ENCODE data around the gene AFAP1.

Gene AFAP1

GRCh38 chr4:7788193-7788592 is 151.5 kb downstream of the AFAP1 start:
- Histone ChIP-seq H3K4me3 (no peak overlapping the region), H3K27ac (no peak overlapping the region)
- peak in 1 of 2 donors; percentile 57 for DNase-seq

GRCh38 chr4:7787681-7788141 is 151.9 kb downstream of the AFAP1 start:
- Histone ChIP-seq H3K4me1 (peaks cover 0 to 14% (median 3%) of the 10 kb centered on the region in 4 donors), H3K27ac (no peak overlapping the region), H3K4me3 (no peak overlapping the region), H3K9me3 (no peaks in the 10 kb centered on the region), H3K36me3 (peaks cover 9 to 19% (median 17%) of the 10 kb centered on the region in 3 donors), H3K27me3 (no peaks in the 10 kb centered on the region)
- peak in 1 of 2 donors; percentile 59 for DNase-seq
- TF ChIP-seq CTCF (IDR thresholded peaks at IDR 0.05): no peak
- intact Hi-C loops (cut with DNase I; ENCODE audit: low total_unique reads): no loop called here

More at GRCh38 chr4:7788193-7788592, 151.5 kb downstream of the AFAP1 start:
- TF ChIP-seq CTCF (IDR thresholded peaks at IDR 0.05): no peak
- no peaks in the 10 kb centered on the region for H3K27me3 ChIP-seq
- H3K9me3 ChIP-seq: no peaks in the 10 kb centered on the region
- intact Hi-C loops (cut with DNase I; ENCODE audit: low total_unique reads): no loop called here
- peaks cover 0 to 14% (median 4%) of the 10 kb centered on the region in 4 donors for H3K4me1 ChIP-seq
- H3K36me3 ChIP-seq: peaks cover 10 to 19% (median 17%) of the 10 kb centered on the region in 3 donors

GRCh38 chr4:7787067-7787466 is 152.6 kb downstream of the AFAP1 start:
- no peak overlapping the region for H3K27ac ChIP-seq
- DNase-seq: peak in 1 of 2 donors; percentile 37
- intact Hi-C loops (cut with DNase I; ENCODE audit: low total_unique reads): no loop called here
- no peak overlapping the region for H3K4me3 ChIP-seq
- no peak for TF ChIP-seq CTCF (IDR thresholded peaks at IDR 0.05)
- no peaks in the 10 kb centered on the region for H3K9me3 ChIP-seq
- H3K27me3 ChIP-seq: no peaks in the 10 kb centered on the region
- peaks cover 0 to 15% (median 5%) of the 10 kb centered on the region in 4 donors for H3K4me1 ChIP-seq
- peaks cover 9 to 19% (median 17%) of the 10 kb centered on the region in 3 donors for H3K36me3 ChIP-seq

- H3K36me3 ChIP-seq: peaks cover 9 to 19% (median 17%) of the 10 kb centered on the region in 3 donors
- no peak for DNase-seq
- peaks cover 0 to 21% (median 10%) of the 10 kb centered on the region in 4 donors for H3K4me1 ChIP-seq
- H3K9me3 ChIP-seq: no peaks in the 10 kb centered on the region
- H3K27me3 ChIP-seq: no peaks in the 10 kb centered on the region
- no peak overlapping the region for H3K4me3 ChIP-seq
- H3K27ac ChIP-seq: no peak overlapping the region
- no peak for TF ChIP-seq CTCF (IDR thresholded peaks at IDR 0.05)
- intact Hi-C loops (cut with DNase I; ENCODE audit: low total_unique reads): no loop called here
These were observed 153.1 kb downstream of the AFAP1 start for GRCh38 chr4:7786517-7786916.

- no peak overlapping the region for H3K4me3 ChIP-seq
- no peak overlapping the region for H3K27ac ChIP-seq
- TF ChIP-seq CTCF (IDR thresholded peaks at IDR 0.05): no peak
- DNase-seq: peak in 1 of 2 donors; percentile 47
- peaks cover 9 to 19% (median 17%) of the 10 kb centered on the region in 3 donors for H3K36me3 ChIP-seq
- H3K4me1 ChIP-seq: peaks cover 0 to 25% (median 15%) of the 10 kb centered on the region in 4 donors
- intact Hi-C loops (cut with DNase I; ENCODE audit: low total_unique reads): no loop called here
- H3K27me3 ChIP-seq: no peaks in the 10 kb centered on the region
- H3K9me3 ChIP-seq: no peaks in the 10 kb centered on the region
These were observed 153.6 kb downstream of the AFAP1 start for GRCh38 chr4:7786040-7786439.
